ENCODE results near the gene TNPO3. TPM values are rescaled to one million over a fixed set of nuclear protein-coding genes. Genes with fewer than 3 reads are reported as not detected.

Gene TNPO3
- total and polyA plus RNA-seq, 12 donors, result 10.6 to 61.1 (median 41.8) TPM

DNA sequence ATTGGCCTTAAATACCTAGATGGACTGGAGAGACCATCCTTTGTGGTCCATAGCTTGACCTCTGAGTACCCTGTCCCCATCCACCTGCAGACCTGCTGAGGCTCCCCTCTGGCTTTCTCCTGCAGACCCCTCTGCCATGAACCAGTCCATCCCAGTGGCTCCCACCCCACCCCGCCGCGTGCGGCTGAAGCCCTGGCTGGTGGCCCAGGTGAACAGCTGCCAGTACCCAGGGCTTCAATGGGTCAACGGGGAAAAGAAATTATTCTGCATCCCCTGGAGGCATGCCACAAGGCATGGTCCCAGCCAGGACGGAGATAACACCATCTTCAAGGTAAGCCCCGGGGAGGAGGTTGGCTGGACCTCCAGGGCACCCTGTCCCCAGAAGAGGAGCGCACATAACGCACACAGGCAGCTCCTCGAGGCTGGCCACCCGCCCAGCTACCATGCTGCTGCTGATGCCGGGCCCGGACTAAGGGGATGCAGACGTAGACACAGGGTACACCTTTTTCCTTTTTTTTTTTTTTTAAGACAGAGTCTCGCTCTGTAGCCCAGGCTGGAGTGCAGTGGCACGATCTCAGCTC lies 112.9 kb downstream of the TNPO3 start:
- TF ChIP-seq CTCF (IDR thresholded peaks at IDR 0.05), result no peak
- TF ChIP-seq POLR2A (IDR thresholded peaks at IDR 0.05), result no peak
- DNase-seq, result no peak
- no peaks in the 10 kb centered on the region for H3K27me3 ChIP-seq
- intact Hi-C loops (cut with DNase I), result no loop called here
- peaks cover 3 to 7% of the 10 kb centered on the region in 2 donors for H3K4me1 ChIP-seq (replicated peaks in 1 of 2)
- H3K27ac ChIP-seq, result no peak overlapping the region
- no peaks in the 10 kb centered on the region for H3K36me3 ChIP-seq (replicated peaks in 1 of 2)
- H3K9me3 ChIP-seq (replicated peaks in 1 of 3), result no peaks in the 10 kb centered on the region
- H3K4me3 ChIP-seq, result no peak overlapping the region
- WGBS, 4 donors, result 85 to 94% (median 88%) methylated on average over 13 to 16 of the region's 16 CpGs

DNA sequence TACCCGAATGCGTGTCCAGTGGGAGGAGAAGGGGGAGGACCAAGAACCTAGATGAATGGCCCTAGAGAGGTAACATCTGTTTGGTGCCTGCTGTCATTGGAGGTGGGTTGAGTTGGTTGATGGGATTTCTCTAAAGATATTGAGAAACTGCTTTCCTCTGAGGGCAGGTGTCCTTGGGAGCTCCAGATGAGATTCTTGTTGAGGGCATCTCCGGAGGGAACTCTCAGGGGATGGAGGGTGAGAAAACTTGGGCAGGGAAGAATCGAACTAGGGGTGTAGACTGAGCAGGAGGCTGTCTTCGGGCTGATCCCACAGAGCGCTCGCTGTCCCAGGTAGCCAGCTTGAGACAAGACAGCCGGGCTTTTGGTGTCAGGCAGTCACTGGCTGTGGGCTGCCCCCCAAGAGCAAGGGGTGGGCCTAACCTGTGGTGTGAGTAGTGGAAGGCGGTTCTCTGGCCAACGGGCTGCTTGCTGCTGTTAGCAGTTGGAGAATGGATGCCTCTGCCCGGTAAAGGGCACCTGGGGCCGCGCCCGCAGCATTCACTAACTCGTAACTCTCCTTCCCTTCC lies 113.5 kb downstream of the TNPO3 start:
- no peak overlapping the region for H3K4me3 ChIP-seq
- H3K27ac ChIP-seq, result no peak overlapping the region
- no peak for TF ChIP-seq CTCF (IDR thresholded peaks at IDR 0.05)
- TF ChIP-seq POLR2A (IDR thresholded peaks at IDR 0.05), result no peak
- intact Hi-C loops (cut with DNase I), result no loop called here
- no peaks in the 10 kb centered on the region for H3K27me3 ChIP-seq
- no peaks in the 10 kb centered on the region for H3K9me3 ChIP-seq (replicated peaks in 1 of 3)
- 84 to 88% (median 85%) methylated on average over 12 to 15 of the region's 15 CpGs for WGBS, 4 donors
- no peaks in the 10 kb centered on the region for H3K36me3 ChIP-seq (replicated peaks in 1 of 2)
- H3K4me1 ChIP-seq (replicated peaks in 1 of 2), result peaks cover 3 to 7% of the 10 kb centered on the region in 2 donors
- DNase-seq, result no peak

GRCh38 chr7:128940494-128941322 lies 114.2 kb downstream of the TNPO3 start:
- peaks cover 3 to 7% of the 10 kb centered on the region in 2 donors for H3K4me1 ChIP-seq (replicated peaks in 1 of 2)
- no peaks in the 10 kb centered on the region for H3K36me3 ChIP-seq (replicated peaks in 1 of 2)
- TF ChIP-seq CTCF (IDR thresholded peaks at IDR 0.05), result no peak
- peak in 1 of 2 donors; percentile 8 for TF ChIP-seq POLR2A (IDR thresholded peaks at IDR 0.05)
- no peak overlapping the region for H3K4me3 ChIP-seq
- H3K9me3 ChIP-seq (replicated peaks in 1 of 3), result no peaks in the 10 kb centered on the region
- peak in 4 of 7 donors; percentile 52 to 69 (median 54) for DNase-seq
- WGBS, 4 donors, result 55 to 78% (median 75%) methylated on average over 11 to 20 of the region's 20 CpGs
- intact Hi-C loops (cut with DNase I), result no loop called here
- peak overlapping the region in 3 of 5 donors; percentile 21 to 76 (median 37) for H3K27ac ChIP-seq
- H3K27me3 ChIP-seq, result no peaks in the 10 kb centered on the region

GRCh38 chr7:128939861-128940410 lies 115.0 kb downstream of the TNPO3 start:
- peak in 1 of 7 donors; percentile 49 for DNase-seq
- Histone ChIP-seq H3K9me3 (replicated peaks in 1 of 3) (no peaks in the 10 kb centered on the region), H3K27ac (peak overlapping the region in 4 of 5 donors; percentile 21 to 76 (median 34)), H3K36me3 (replicated peaks in 1 of 2) (no peaks in the 10 kb centered on the region), H3K27me3 (no peaks in the 10 kb centered on the region), H3K4me1 (replicated peaks in 1 of 2) (peaks cover 3 to 7% of the 10 kb centered on the region in 2 donors), H3K4me3 (peak overlapping the region in 1 of 4 donors; percentile 66)
- WGBS, 4 donors, result 65 to 79% (median 72%) methylated on average over 8 to 18 of the region's 18 CpGs
- intact Hi-C loops (cut with DNase I), result no loop called here
- TF ChIP-seq POLR2A (IDR thresholded peaks at IDR 0.05) (no peak), CTCF (IDR thresholded peaks at IDR 0.05) (no peak)

All from adrenal gland (tissue), 12 donors.